Keratinocyte (primary cell): Measurements from ENCODE around the gene KRCC1. TPM values are rescaled to one million over a fixed set of nuclear protein-coding genes. Genes with fewer than 3 reads are reported as not detected.

Experiments
- DNase-seq: peaks from one replicate; pipeline ENCODE4 v3.0.0-alpha.2; 2011; ENCODE audit warnings: low read depth, missing footprints, low spot score
- FAIRE-seq: peaks from 2 replicates; lab custom pipeline; 2011; peaks lifted over from hg19 to GRCh38; lab: Jason Lieb, UNC
- H2AFZ ChIP-seq: 2 replicates; pipeline ENCODE4 v1.6.0; 2012; ENCODE audit warnings: low read length, control low read depth, inconsistent platforms; ENCODE audit not compliant: control insufficient read depth
- H3K27ac ChIP-seq: 2 replicates; pipeline ENCODE4 v1.5.1; 2011; ENCODE audit warnings: low read length; ENCODE audit not compliant: control insufficient read depth, insufficient read depth
- H3K27me3 ChIP-seq: 3 replicates; pipeline ENCODE4 v1.6.0; 2011; ENCODE audit warnings: low read length; ENCODE audit not compliant: control insufficient read depth, insufficient read depth; ENCODE audit errors: extremely low read depth
- H3K36me3 ChIP-seq, 2 experiments: 2 replicates in 1 of 2; 3 replicates in 1 of 2; pipeline ENCODE4 v1.5.1; 2011; ENCODE audit warnings: low read length in 2 of 2, mild to moderate bottlenecking in 1 of 2; ENCODE audit not compliant: control insufficient read depth in 2 of 2, insufficient read depth in 2 of 2; ENCODE audit errors: extremely low read depth in 1 of 2
- H3K4me1 ChIP-seq: 3 replicates; pipeline ENCODE4 v1.5.1; 2011; ENCODE audit warnings: low read length; ENCODE audit not compliant: control insufficient read depth, insufficient read depth; ENCODE audit errors: extremely low read depth
- H3K4me2 ChIP-seq: 3 replicates; pipeline ENCODE4 v1.6.0; 2011; ENCODE audit warnings: low read depth, low read length; ENCODE audit not compliant: control insufficient read depth, insufficient read depth; ENCODE audit errors: extremely low read depth
- H3K4me3 ChIP-seq, 3 experiments: fragments of 200-600 bp in 1 of 3; sonication (generic) in 1 of 3; 2 replicates in 2 of 3; 3 replicates in 1 of 3; pipeline ENCODE4 v1.5.1; 2011 to 2016; ENCODE audit warnings: low read length in 3 of 3, mild to moderate bottlenecking in 3 of 3, control low read depth in 2 of 3, inconsistent platforms in 1 of 3, low read depth in 1 of 3, mixed read lengths in 1 of 3, mixed run types in 1 of 3, moderate library complexity in 1 of 3; ENCODE audit not compliant: control insufficient read depth in 2 of 3, insufficient read depth in 2 of 3; ENCODE audit errors: extremely low read depth in 1 of 3
- H3K79me2 ChIP-seq: 2 replicates; pipeline ENCODE4 v1.6.0; 2012; ENCODE audit warnings: low read length; ENCODE audit not compliant: control insufficient read depth, insufficient read depth
- H3K9ac ChIP-seq: 3 replicates; pipeline ENCODE4 v1.6.0; 2011; ENCODE audit warnings: low read length; ENCODE audit not compliant: control insufficient read depth, insufficient read depth; ENCODE audit errors: extremely low read depth
- H3K9me1 ChIP-seq: 3 replicates; pipeline ENCODE4 v1.6.0; 2011; ENCODE audit warnings: low read length; ENCODE audit not compliant: control insufficient read depth, insufficient read depth; ENCODE audit errors: extremely low read depth
- H3K9me3 ChIP-seq: 2 replicates; pipeline ENCODE4 v1.5.1; 2012; ENCODE audit warnings: low read depth, low read length; ENCODE audit not compliant: control insufficient read depth
- H4K20me1 ChIP-seq: 3 replicates; pipeline ENCODE4 v1.6.0; 2011; ENCODE audit warnings: low read length; ENCODE audit not compliant: control insufficient read depth, insufficient read depth; ENCODE audit errors: extremely low read depth
- CTCF ChIP-seq, 3 experiments: IDR thresholded peaks in 1 of 3; conservative IDR thresholded peaks in 1 of 3; optimal IDR thresholded peaks in 1 of 3; 2 replicates in 2 of 3; 3 replicates in 1 of 3; pipeline versions ENCODE3 to v1.5.1; 2011; ENCODE audit warnings: low read length in 3 of 3, mild to moderate bottlenecking in 3 of 3, moderate library complexity in 2 of 3, control low read depth in 1 of 3, inconsistent platforms in 1 of 3; ENCODE audit not compliant: insufficient read depth in 2 of 3; ENCODE audit errors: extremely low read depth in 1 of 3
- EZH2 ChIP-seq: IDR thresholded peaks from one replicate; pipeline ENCODE4 v1.6.1; 2012; ENCODE audit warnings: inconsistent platforms, mild to moderate bottlenecking, low read length, moderate library complexity
- dilution Hi-C: fragments of 300-500 bp; cut with MboI; formaldehyde crosslinking; loops from one replicate; pipeline ENCODE4 v1.7.0; 2020; ENCODE audit warnings: low sequenced_read_pairs; ENCODE audit not compliant: extremely low pct_ligation_motif_present
- polyA plus RNA-seq, 5 experiments: library from polyadenylated mRNA; depleted of rRNA in 3 of 5; stranded (reverse) in 3 of 5; stranded (forward) in 1 of 5; unstranded in 1 of 5; fragments of >200 nt; gene quantifications; 1 replicate in 1 of 5; 2 replicates in 3 of 5; 3 replicates in 1 of 5; pipeline versions ENCODE4 v1.2.1 to v1.2.3, GENCODE V29; 2011 to 2012; ENCODE audit warnings: missing spikeins in 2 of 5, low read depth in 1 of 5, low replicate concordance in 1 of 5

KRCC1 gene
- polyA plus RNA-seq, 1 donor (not counting 4 experiments of a cell fraction or from before 2014, with no cell fraction given), result 21.1 TPM

DNA sequence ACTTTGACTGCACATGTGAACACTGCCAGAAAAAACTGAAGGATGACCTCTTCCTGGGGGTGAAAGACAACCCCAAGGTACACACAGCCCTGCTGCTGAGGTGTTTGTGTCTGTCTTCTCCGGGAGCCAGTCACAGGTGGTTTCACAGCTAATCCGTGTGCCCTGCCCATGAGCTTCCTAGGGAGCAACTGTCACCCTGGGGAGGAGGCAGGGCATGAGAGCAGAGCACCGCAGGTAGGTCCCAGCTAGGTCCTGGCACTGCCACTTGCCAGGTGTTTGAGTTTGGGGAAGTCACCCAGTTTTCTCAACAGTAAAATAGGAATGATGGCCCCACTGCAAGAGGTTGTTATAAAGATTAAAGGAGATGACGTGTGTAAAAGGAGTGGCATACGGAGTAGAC, 41.1 kb upstream of the KRCC1 start:
- Histone ChIP-seq H3K4me2 (no peak overlapping the region), H3K9me3 (no peaks in the 10 kb centered on the region), H3K79me2 (no peaks in the 10 kb centered on the region), H3K36me3 (no peaks in the 10 kb centered on the region), H2AFZ (no peak overlapping the region), H3K4me1 (peaks cover 3% of the 10 kb centered on the region), H4K20me1 (no peaks in the 10 kb centered on the region), H3K9me1 (no peaks in the 10 kb centered on the region), H3K27ac (no peak overlapping the region), H3K4me3 (no peak overlapping the region), H3K27me3 (peaks cover 4% of the 10 kb centered on the region), H3K9ac (no peak overlapping the region)
- FAIRE-seq (no peak), DNase-seq (no peak)
- dilution Hi-C loops, result no loop called here
- no peak for TF ChIP-seq CTCF (optimal IDR thresholded peaks at IDR 0.05 in 1 of 3, IDR thresholded peaks at IDR 0.05 in 1 of 3, conservative IDR thresholded peaks at IDR 0.05 in 1 of 3; ENCODE audit: extremely low read depth in 1 of 3, insufficient read depth in 2 of 3, low read length in 3 of 3)
- no peak for TF ChIP-seq EZH2

DNA sequence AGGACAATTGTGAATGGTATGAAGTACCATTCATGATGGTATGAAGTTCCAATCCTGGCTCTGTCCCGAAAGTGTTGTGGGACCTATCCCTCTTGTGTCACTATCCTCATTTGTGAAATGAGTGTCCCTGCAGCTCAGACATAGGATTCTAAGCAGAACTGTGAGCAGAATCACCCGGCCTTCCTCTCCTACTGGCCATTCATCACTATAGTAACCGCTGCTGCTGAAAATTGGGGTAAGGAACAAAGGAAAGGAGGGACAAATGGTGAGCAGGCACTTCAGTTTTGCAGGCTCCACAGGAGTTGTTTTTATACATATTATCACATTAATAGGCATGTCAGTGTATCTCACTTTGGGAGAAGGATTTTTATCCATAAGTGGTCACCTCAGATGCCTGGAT, 39.4 kb upstream of the KRCC1 start:
- Histone ChIP-seq H2AFZ (no peak overlapping the region), H3K9me1 (no peaks in the 10 kb centered on the region), H3K9me3 (no peaks in the 10 kb centered on the region), H3K27ac (no peak overlapping the region), H3K4me2 (no peak overlapping the region), H4K20me1 (no peaks in the 10 kb centered on the region), H3K27me3 (peaks cover 4% of the 10 kb centered on the region), H3K9ac (no peak overlapping the region), H3K79me2 (no peaks in the 10 kb centered on the region), H3K4me1 (no peaks in the 10 kb centered on the region), H3K36me3 (no peaks in the 10 kb centered on the region), H3K4me3 (no peak overlapping the region)
- FAIRE-seq (no peak), DNase-seq (no peak)
- dilution Hi-C loops, result no loop called here
- TF ChIP-seq CTCF (optimal IDR thresholded peaks at IDR 0.05 in 1 of 3, IDR thresholded peaks at IDR 0.05 in 1 of 3, conservative IDR thresholded peaks at IDR 0.05 in 1 of 3; ENCODE audit: extremely low read depth in 1 of 3, insufficient read depth in 2 of 3, low read length in 3 of 3) (no peak), EZH2 (no peak)
